AG09319 (cell line): ENCODE measurements around the gene GLTPD2.

Source experiments
- DNase-seq: peaks from one replicate; pipeline ENCODE4 v3.0.0-alpha.2; 2010; ENCODE audit warnings: low read depth; ENCODE audit errors: extremely low read depth
- CTCF ChIP-seq: IDR thresholded peaks from 2 replicates; pipeline ENCODE4 v1.5.1; 2011; ENCODE audit warnings: low read depth, mild to moderate bottlenecking, inconsistent platforms, low read length, moderate library complexity

GLTPD2 gene

GRCh38 chr17:4742629-4743028, 46.1 kb upstream of the GLTPD2 start:
- no peak for TF ChIP-seq CTCF
- DNase-seq: no peak

- no peak for DNase-seq
- TF ChIP-seq CTCF: no peak
Measured at GRCh38 chr17:4743216-4743615, 45.5 kb upstream of the GLTPD2 start.

- no peak for TF ChIP-seq CTCF
- no peak for DNase-seq
Measured at GRCh38 chr17:4743898-4744297, 44.9 kb upstream of the GLTPD2 start.

GRCh38 chr17:4744999-4745969, 43.5 kb upstream of the GLTPD2 start:
- no peak for DNase-seq

GRCh38 chr17:4747847-4748246, 40.9 kb upstream of the GLTPD2 start:
- no peak for TF ChIP-seq CTCF
- no peak for DNase-seq

More at GRCh38 chr17:4744999-4745969, 43.5 kb upstream of the GLTPD2 start:
- no peak for TF ChIP-seq CTCF

- TF ChIP-seq CTCF: no peak
- no peak for DNase-seq
Measured at GRCh38 chr17:4748686-4749085, 40.1 kb upstream of the GLTPD2 start.

GRCh38 chr17:4750606-4751005, 38.2 kb upstream of the GLTPD2 start:
- no peak for TF ChIP-seq CTCF
- no peak for DNase-seq
